H9 (cell line): Measurements from ENCODE around the gene FAM25G. TPM values are rescaled to one million over a fixed set of nuclear protein-coding genes. Genes with fewer than 3 reads are reported as not detected.

Experiments used
- DNase-seq: peaks from one replicate; pipeline ENCODE4 v3.0.0-alpha.2; 2017
- H2AFZ ChIP-seq: one replicate; pipeline ENCODE4 v1.6.1; 2013; ENCODE audit warnings: mild to moderate bottlenecking, low read length, control low read depth, moderate library complexity
- H2AK5ac ChIP-seq: 2 replicates; pipeline ENCODE4 v1.6.1; 2013; ENCODE audit warnings: low read length, control low read depth, mixed read lengths; ENCODE audit not compliant: insufficient read length
- H2BK120ac ChIP-seq: one replicate; pipeline ENCODE4 v1.6.1; 2013; ENCODE audit warnings: low read depth, mild to moderate bottlenecking, low read length, control low read depth, inconsistent platforms; ENCODE audit not compliant: poor library complexity, severe bottlenecking
- H2BK12ac ChIP-seq: 2 replicates; pipeline ENCODE4 v1.6.1; 2013; ENCODE audit warnings: low read length, control low read depth, mixed read lengths, low read depth; ENCODE audit not compliant: insufficient read length
- H2BK15ac ChIP-seq: 2 replicates; pipeline ENCODE4 v1.6.1; 2013; ENCODE audit warnings: low read depth, low read length, control low read depth
- H2BK20ac ChIP-seq: one replicate; pipeline ENCODE4 v1.6.1; 2013; ENCODE audit warnings: low read depth, mild to moderate bottlenecking, low read length, control low read depth, inconsistent platforms; ENCODE audit not compliant: poor library complexity, severe bottlenecking
- H2BK5ac ChIP-seq: 2 replicates; pipeline ENCODE4 v1.6.1; 2013; ENCODE audit warnings: low read length, control low read depth, mixed read lengths; ENCODE audit not compliant: insufficient read length
- H3K14ac ChIP-seq: 2 replicates; pipeline ENCODE4 v1.6.1; 2013; ENCODE audit warnings: low read length, control low read depth; ENCODE audit not compliant: insufficient read depth
- H3K18ac ChIP-seq: 2 replicates; pipeline ENCODE4 v1.6.1; 2013; ENCODE audit warnings: low read depth, mild to moderate bottlenecking, mixed read lengths, low read length, control low read depth; ENCODE audit not compliant: insufficient read length
- H3K23ac ChIP-seq: 2 replicates; pipeline ENCODE4 v1.6.1; 2013; ENCODE audit warnings: low read length, control low read depth, mixed read lengths, low read depth; ENCODE audit not compliant: insufficient read length
- H3K23me2 ChIP-seq: 2 replicates; pipeline ENCODE4 v1.6.1; 2013; ENCODE audit warnings: low read depth, mild to moderate bottlenecking, mixed read lengths, low read length, control low read depth; ENCODE audit not compliant: insufficient read length, poor library complexity, severe bottlenecking
- H3K27ac ChIP-seq: 2 replicates; pipeline ENCODE4 v1.5.1; 2013; ENCODE audit warnings: low read length, control low read depth, mixed read lengths, low read depth; ENCODE audit not compliant: insufficient read length
- H3K27me3 ChIP-seq: 2 replicates; pipeline ENCODE4 v1.6.1; 2013; ENCODE audit warnings: low read length, control low read depth, inconsistent platforms; ENCODE audit not compliant: insufficient read depth
- H3K4ac ChIP-seq: 2 replicates; pipeline ENCODE4 v1.6.1; 2013; ENCODE audit warnings: low read depth, mild to moderate bottlenecking, control low read depth, inconsistent platforms, low read length, moderate library complexity
- H3K4me1 ChIP-seq: 2 replicates; pipeline ENCODE4 v1.6.1; 2013; ENCODE audit warnings: low read length, control low read depth, inconsistent platforms; ENCODE audit not compliant: insufficient read depth
- H3K4me2 ChIP-seq: 2 replicates; pipeline ENCODE4 v1.6.1; 2013; ENCODE audit warnings: low read length, control low read depth, mixed read lengths; ENCODE audit not compliant: insufficient read length, insufficient read depth
- H3K56ac ChIP-seq: 2 replicates; pipeline ENCODE4 v1.6.1; 2013; ENCODE audit warnings: low read depth, mild to moderate bottlenecking, mixed read lengths, low read length, control low read depth; ENCODE audit not compliant: insufficient read length
- H3K79me1 ChIP-seq: 2 replicates; pipeline ENCODE4 v1.6.1; 2013; ENCODE audit warnings: low read depth, mild to moderate bottlenecking, moderate library complexity, low read length, control low read depth, inconsistent platforms; ENCODE audit not compliant: insufficient read depth, poor library complexity, severe bottlenecking
- H3K79me2 ChIP-seq: 2 replicates; pipeline ENCODE4 v1.6.1; 2013; ENCODE audit warnings: low read length, control low read depth, inconsistent platforms; ENCODE audit not compliant: insufficient read depth
- H3K9ac ChIP-seq: 2 replicates; pipeline ENCODE4 v1.6.1; 2013; ENCODE audit warnings: low read length, control low read depth, mixed read lengths; ENCODE audit not compliant: insufficient read length; ENCODE audit errors: extremely low read depth
- H3K9me3 ChIP-seq: one replicate; pipeline ENCODE4 v1.6.1; 2013; ENCODE audit warnings: low read depth, low read length, inconsistent platforms; ENCODE audit not compliant: control insufficient read depth
- H3T11ph ChIP-seq: one replicate; pipeline ENCODE4 v1.6.1; 2013; ENCODE audit warnings: mild to moderate bottlenecking, low read length, control low read depth, inconsistent platforms
- H4K20me1 ChIP-seq: one replicate; pipeline ENCODE4 v1.6.1; 2013; ENCODE audit not compliant: control insufficient read depth, insufficient read length, insufficient read depth
- H4K5ac ChIP-seq: 2 replicates; pipeline ENCODE4 v1.6.1; 2013; ENCODE audit warnings: low read depth, mild to moderate bottlenecking, mixed read lengths, low read length, control low read depth; ENCODE audit not compliant: insufficient read length
- H4K8ac ChIP-seq: replicated peaks from 2 replicates; pipeline ENCODE4 v1.6.1; 2013; ENCODE audit warnings: low read length, control low read depth, mixed read lengths, low read depth; ENCODE audit not compliant: insufficient read length
- H4K91ac ChIP-seq: 2 replicates; pipeline ENCODE4 v1.6.1; 2013; ENCODE audit warnings: low read depth, mild to moderate bottlenecking, moderate library complexity, mixed read lengths, low read length, control low read depth; ENCODE audit not compliant: insufficient read length
- H3K27ac Mint-ChIP-seq, 3 experiments: 2 replicates in 2 of 3; 3 replicates in 1 of 3; pipeline ENCODE4 v1.8.0; 2020 to 2021; ENCODE audit warnings: mixed read lengths in 3 of 3, mild to moderate bottlenecking in 1 of 3, moderate library complexity in 1 of 3
- H3K27me3 Mint-ChIP-seq: 2 replicates; pipeline ENCODE4 v1.8.0; 2021; ENCODE audit warnings: low read depth, mild to moderate bottlenecking, moderate library complexity, mixed read lengths
- H3K36me3 Mint-ChIP-seq, 3 experiments: 2 replicates in 2 of 3; 3 replicates in 1 of 3; pipeline ENCODE4 v1.8.0; 2020 to 2021; ENCODE audit warnings: low read depth in 3 of 3, mixed read lengths in 3 of 3; ENCODE audit not compliant: insufficient read depth in 1 of 3
- H3K4me1 Mint-ChIP-seq, 2 experiments: 2 replicates each; pipeline ENCODE4 v1.8.0; 2020; ENCODE audit warnings: mixed read lengths in 2 of 2
- H3K4me3 Mint-ChIP-seq, 2 experiments: 2 replicates in 1 of 2; 3 replicates in 1 of 2; pipeline ENCODE4 v1.8.0; 2020 to 2021; ENCODE audit warnings: mild to moderate bottlenecking in 2 of 2, mixed read lengths in 2 of 2, moderate library complexity in 1 of 2
- H3K9me3 Mint-ChIP-seq, 2 experiments: 2 replicates in 1 of 2; 3 replicates in 1 of 2; pipeline ENCODE4 v1.8.0; 2020; ENCODE audit warnings: mild to moderate bottlenecking in 2 of 2, mixed read lengths in 2 of 2, moderate library complexity in 1 of 2
- CTCF ChIP-seq: fragments of 200-600 bp; sonication (generic); conservative IDR thresholded peaks from 3 replicates; pipeline ENCODE4 v1.8.0; 2021; ENCODE audit warnings: antibody characterized with exemption, mild to moderate bottlenecking
- WGBS: extraction: QIAGEN DNeasy Blood & Tissue Kit; methylation state at CpG from one replicate; pipeline ENCODE4 v1.1.7; 2013; ENCODE audit warnings: missing lambda C conversion rate, low lambda C conversion rate, mixed read lengths; ENCODE audit not compliant: insufficient read length; ENCODE audit errors: extremely low coverage; 5-methylcytosine and 5-hydroxymethylcytosine counted together
- total RNA-seq: library from RNA; stranded (reverse); gene quantifications from 2 replicates; pipeline ENCODE4 v1.2.1, GENCODE V29; 2021

FAM25G gene
- total RNA-seq, 1 experiment from 2014 or later, result not detected

DNA sequence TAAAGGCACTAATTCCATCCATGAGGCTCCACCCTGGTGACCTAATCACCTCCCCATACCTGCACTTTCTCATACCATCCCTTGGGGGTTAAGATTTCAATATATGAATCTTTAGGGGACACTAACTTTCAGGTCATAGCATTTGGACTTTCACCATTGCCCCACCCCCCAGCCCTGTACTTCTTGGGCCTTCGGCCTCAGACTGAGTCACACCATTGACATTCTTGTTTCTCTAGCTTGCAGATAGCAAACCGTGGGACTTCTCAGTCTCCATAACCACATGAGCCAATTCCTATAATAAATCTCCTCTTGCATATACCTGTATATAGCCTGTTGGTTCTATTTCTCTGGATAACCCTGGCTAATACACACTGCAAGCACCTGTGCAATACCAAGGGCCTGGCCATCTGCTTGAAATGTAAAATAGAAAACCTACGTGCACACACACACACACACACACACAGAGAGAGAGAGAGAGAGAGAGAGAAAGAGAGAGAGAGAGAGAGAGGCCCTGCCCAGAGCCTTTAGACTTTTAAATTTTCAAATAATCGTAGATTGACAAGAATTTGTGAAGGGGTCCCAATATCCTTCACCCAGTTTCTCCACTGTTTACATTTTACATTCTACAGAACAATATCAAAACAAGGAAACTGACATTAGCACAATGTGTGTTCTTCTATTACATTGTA is 32.9 kb downstream of the FAM25G start:
- Histone ChIP-seq H3K27ac (no peak overlapping the region), H3K56ac (no peak overlapping the region), H4K5ac (no peak overlapping the region), H2BK20ac (no peak overlapping the region), H3K9ac (no peak overlapping the region), H3K79me2 (no peaks in the 10 kb centered on the region), H2BK12ac (no peak overlapping the region), H3K27me3 (no peaks in the 10 kb centered on the region), H3K4me1 (no peaks in the 10 kb centered on the region), H2BK15ac (no peak overlapping the region), H2BK120ac (no peak overlapping the region), H2AK5ac (no peak overlapping the region), H3T11ph (no peak overlapping the region), H3K23ac (no peak overlapping the region), H2BK5ac (no peak overlapping the region), H3K18ac (no peak overlapping the region), H3K79me1 (no peaks in the 10 kb centered on the region), H2AFZ (no peak overlapping the region), H3K9me3 (no peaks in the 10 kb centered on the region), H4K20me1 (no peaks in the 10 kb centered on the region), H3K4me2 (no peak overlapping the region), H3K4ac (no peak overlapping the region), H4K8ac (no peak overlapping the region), H4K91ac (no peak overlapping the region), H3K14ac (no peak overlapping the region), H3K23me2 (no peaks in the 10 kb centered on the region)
- Mint-ChIP-seq H3K9me3 (no peaks in the 10 kb centered on the region), H3K4me1 (peaks cover 10 to 14% of the 10 kb centered on the region in 2 experiments), H3K27ac (peak overlapping the region in 1 of 3 experiments; percentile 67; a peak in 1 of 7 replicates), H3K27me3 (peaks cover 2% of the 10 kb centered on the region), H3K36me3 (no peaks in the 10 kb centered on the region), H3K4me3 (no peak overlapping the region)
- DNase-seq, result no peak
- WGBS, result no CpG with 5 or more reads among the region's 4 CpGs
- no peak for TF ChIP-seq CTCF
